Measurements from ENCODE around the gene GPBP1. TPM values are rescaled to one million over a fixed set of nuclear protein-coding genes. Genes with fewer than 3 reads are reported as not detected.

Gene GPBP1
- polyA plus RNA-seq, 1 donor from 2014 or later, result 149 TPM

- no peak overlapping the region for H3K4me3 ChIP-seq (ENCODE audit: low read length)
- no peak overlapping the region for H3K9ac ChIP-seq (ENCODE audit: low read length)
- no peaks in the 10 kb centered on the region for H3K36me3 ChIP-seq (ENCODE audit: insufficient read depth, low read length)
- H3K9me3 ChIP-seq (ENCODE audit: low read length), result no peaks in the 10 kb centered on the region
- no peaks in the 10 kb centered on the region for H4K20me1 ChIP-seq (ENCODE audit: insufficient read depth)
- H3K79me2 ChIP-seq (replicated peaks; ENCODE audit: insufficient read depth, low read length), result peaks cover 30% of the 10 kb centered on the region
- no peaks in the 10 kb centered on the region for H3F3A ChIP-seq (ENCODE audit: insufficient read depth, low read length, poor library complexity, severe bottlenecking)
- H3K27me3 ChIP-seq (ENCODE audit: insufficient read depth, low read depth, low read length), result no peaks in the 10 kb centered on the region
- no peaks in the 10 kb centered on the region for H3K9me2 ChIP-seq (ENCODE audit: insufficient read depth, low read length)
- H3K4me2 ChIP-seq (ENCODE audit: low read length), result no peak overlapping the region
- no peak overlapping the region for H3K27ac ChIP-seq (ENCODE audit: low read length)
- no peak overlapping the region for H2AFZ ChIP-seq (ENCODE audit: low read depth, low read length)
- TF ChIP-seq EZH2 (IDR thresholded peaks at IDR 0.05; ENCODE audit: borderline replicate concordance, insufficient read depth, low read length, poor library complexity, severe bottlenecking) (no peak), TAF1 (IDR thresholded peaks at IDR 0.05; ENCODE audit: low read depth) (no peak), RAD21 (conservative IDR thresholded peaks at IDR 0.05) (no peak), REST (IDR thresholded peaks at IDR 0.05; ENCODE audit: borderline replicate concordance) (no peak), POLR2AphosphoS5 (IDR thresholded peaks at IDR 0.05) (no peak), EP300 (conservative IDR thresholded peaks at IDR 0.05; ENCODE audit: poor library complexity, severe bottlenecking) (no peak)
These were observed 57.7 kb downstream of the GPBP1 start for GRCh38 chr5:57231607-57232006.

- H3K9me3 ChIP-seq (ENCODE audit: low read length), result no peaks in the 10 kb centered on the region
- peaks cover 27% of the 10 kb centered on the region for H3K79me2 ChIP-seq (replicated peaks; ENCODE audit: insufficient read depth, low read length)
- H2AFZ ChIP-seq (ENCODE audit: low read depth, low read length), result no peak overlapping the region
- no peaks in the 10 kb centered on the region for H3F3A ChIP-seq (ENCODE audit: insufficient read depth, low read length, poor library complexity, severe bottlenecking)
- no peak overlapping the region for H3K4me3 ChIP-seq (ENCODE audit: low read length)
- no peaks in the 10 kb centered on the region for H4K20me1 ChIP-seq (ENCODE audit: insufficient read depth)
- no peak for TF ChIP-seq TAF1 (IDR thresholded peaks at IDR 0.05; ENCODE audit: low read depth)
- TF ChIP-seq RAD21 (conservative IDR thresholded peaks at IDR 0.05), result no peak
- TF ChIP-seq SMC3 (conservative IDR thresholded peaks at IDR 0.05; ENCODE audit: poor library complexity), result no peak
- no peak for TF ChIP-seq REST (IDR thresholded peaks at IDR 0.05; ENCODE audit: borderline replicate concordance)
- TF ChIP-seq EP300 (conservative IDR thresholded peaks at IDR 0.05; ENCODE audit: poor library complexity, severe bottlenecking), result no peak
- TF ChIP-seq MXI1 (conservative IDR thresholded peaks at IDR 0.05; ENCODE audit: poor library complexity, severe bottlenecking), result no peak
- H3K36me3 ChIP-seq (ENCODE audit: insufficient read depth, low read length), result no peaks in the 10 kb centered on the region
- H3K27ac ChIP-seq (ENCODE audit: low read length), result no peak overlapping the region
- H3K4me2 ChIP-seq (ENCODE audit: low read length), result no peak overlapping the region
- H3K27me3 ChIP-seq (ENCODE audit: insufficient read depth, low read depth, low read length), result no peaks in the 10 kb centered on the region
- H3K9me2 ChIP-seq (ENCODE audit: insufficient read depth, low read length), result no peaks in the 10 kb centered on the region
- no peak overlapping the region for H3K9ac ChIP-seq (ENCODE audit: low read length)
These were observed 58.6 kb downstream of the GPBP1 start for GRCh38 chr5:57232293-57233033.

All from neural cell (in vitro differentiated cells).